Fibroblast of villous mesenchyme (primary cell): ENCODE results near the gene LRRC38. TPM values are rescaled to one million over a fixed set of nuclear protein-coding genes. Genes with fewer than 3 reads are reported as not detected.

ENCODE experiments used
- DNase-seq: peaks from one replicate; pipeline ENCODE4 v3.0.0-alpha.2; 2010; ENCODE audit warnings: low read depth
- H3K4me3 ChIP-seq: 2 replicates; pipeline ENCODE4 v1.5.1; 2011; ENCODE audit warnings: low read depth, mild to moderate bottlenecking, low read length
- total RNA-seq: library from RNA; depleted of rRNA; stranded (reverse); fragments of >200 nt; gene quantifications from 2 replicates; pipeline ENCODE4 v1.2.3, GENCODE V29; 2012
- TF ChIP-seq, protein P1 (sequence below): IDR thresholded peaks from 2 replicates; pipeline ENCODE4 v1.5.1; 2012; ENCODE audit warnings: low read depth, mild to moderate bottlenecking, low read length; ENCODE audit not compliant: insufficient read depth

The LRRC38 gene
- total RNA-seq, 1 donor = not detected

- no peak overlapping the region for H3K4me3 ChIP-seq
- DNase-seq = no peak
- TF ChIP-seq, protein P1, sequence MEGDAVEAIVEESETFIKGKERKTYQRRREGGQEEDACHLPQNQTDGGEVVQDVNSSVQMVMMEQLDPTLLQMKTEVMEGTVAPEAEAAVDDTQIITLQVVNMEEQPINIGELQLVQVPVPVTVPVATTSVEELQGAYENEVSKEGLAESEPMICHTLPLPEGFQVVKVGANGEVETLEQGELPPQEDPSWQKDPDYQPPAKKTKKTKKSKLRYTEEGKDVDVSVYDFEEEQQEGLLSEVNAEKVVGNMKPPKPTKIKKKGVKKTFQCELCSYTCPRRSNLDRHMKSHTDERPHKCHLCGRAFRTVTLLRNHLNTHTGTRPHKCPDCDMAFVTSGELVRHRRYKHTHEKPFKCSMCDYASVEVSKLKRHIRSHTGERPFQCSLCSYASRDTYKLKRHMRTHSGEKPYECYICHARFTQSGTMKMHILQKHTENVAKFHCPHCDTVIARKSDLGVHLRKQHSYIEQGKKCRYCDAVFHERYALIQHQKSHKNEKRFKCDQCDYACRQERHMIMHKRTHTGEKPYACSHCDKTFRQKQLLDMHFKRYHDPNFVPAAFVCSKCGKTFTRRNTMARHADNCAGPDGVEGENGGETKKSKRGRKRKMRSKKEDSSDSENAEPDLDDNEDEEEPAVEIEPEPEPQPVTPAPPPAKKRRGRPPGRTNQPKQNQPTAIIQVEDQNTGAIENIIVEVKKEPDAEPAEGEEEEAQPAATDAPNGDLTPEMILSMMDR = no peak
Observed at GRCh38 chr1:13432251-13432650, 81.6 kb downstream of the LRRC38 start.

- no peak for DNase-seq
- TF ChIP-seq, protein P1 = no peak
Observed at GRCh38 chr1:13430495-13430894, 83.3 kb downstream of the LRRC38 start.

More at GRCh38 chr1:13430495-13430894, 83.3 kb downstream of the LRRC38 start:
- H3K4me3 ChIP-seq = no peak overlapping the region

Other genes starting within 250 kb of the LRRC38 start
- not detected in 2 replicates for gene PRAMEF8, start 228.9 kb downstream of the LRRC38 start, total RNA-seq
- not detected in 2 replicates for gene PRAMEF33, start 210.5 kb downstream of the LRRC38 start, total RNA-seq
- gene PRAMEF15, start 198.4 kb downstream of the LRRC38 start, total RNA-seq = not detected in 2 replicates
- not detected in 2 replicates for gene PRAMEF14, start 166.9 kb downstream of the LRRC38 start, total RNA-seq
- gene PRAMEF19, start 142.1 kb downstream of the LRRC38 start, total RNA-seq = not detected in 2 replicates
- not detected in 2 replicates for gene PRAMEF17, start 124.4 kb downstream of the LRRC38 start, total RNA-seq
- gene PRAMEF20, start 103.6 kb downstream of the LRRC38 start, total RNA-seq = not detected in 2 replicates
- 28.7 and 32.8 TPM in 2 replicates for gene PDPN, start 69.8 kb upstream of the LRRC38 start, total RNA-seq
- 13.9 and 19.9 TPM in 2 replicates for gene PRDM2, start 186.2 kb upstream of the LRRC38 start, total RNA-seq